ENCODE data around the gene TSLP. TPM values are rescaled to one million over a fixed set of nuclear protein-coding genes. Genes with fewer than 3 reads are reported as not detected.

TSLP gene
- total RNA-seq, 1 experiment from 2014 or later, result 0.43 TPM

GRCh38 chr5:111077678-111078077 is 6.2 kb downstream of the TSLP start:
- no peak for DNase-seq
- no peak overlapping the region for H3K4me3 ChIP-seq
- H3K27me3 ChIP-seq, result no peaks in the 10 kb centered on the region
- H3K36me3 ChIP-seq, result peaks cover 3% of the 10 kb centered on the region; the same call in 1 of the 2 replicates
- 0 out of 2 replicates have a peak, but pooled peaks cover 5% of the 10 kb centered on the region for H3K9me3 ChIP-seq

- Histone ChIP-seq H3K4me3 (no peak overlapping the region), H3K9me3 (0 out of 2 replicates have a peak, but pooled peaks cover 5% of the 10 kb centered on the region), H3K27me3 (no peaks in the 10 kb centered on the region), H3K36me3 (peaks cover 3% of the 10 kb centered on the region; the same call in 1 of the 2 replicates)
- DNase-seq, result no peak
These were observed 8.3 kb downstream of the TSLP start for GRCh38 chr5:111079846-111080245.

- no peak for DNase-seq
- Histone ChIP-seq H3K9me3 (0 out of 2 replicates have a peak, but pooled peaks cover 5% of the 10 kb centered on the region), H3K4me3 (no peak overlapping the region), H3K36me3 (no peaks in the 10 kb centered on the region), H3K27me3 (no peaks in the 10 kb centered on the region)
These were observed 11.8 kb downstream of the TSLP start for GRCh38 chr5:111083323-111083722.

- H3K9me3 ChIP-seq, result peaks cover 4% of the 10 kb centered on the region
- H3K4me3 ChIP-seq, result peak within 1 kb of the TSS; percentile 100
- H3K27me3 ChIP-seq, result no peaks in the 10 kb centered on the region
- peaks cover 43% of the 10 kb centered on the region for H3K36me3 ChIP-seq
- peak; percentile 94 for DNase-seq
These were observed 20.7 kb downstream of the TSLP start, which contains the start of gene WDR36 for GRCh38 chr5:111092062-111092853. WDR36 (plus strand) TSS chr5:111092348; CDS start chr5:111092457, 109 bp downstream.

- peaks cover 72% of the 10 kb centered on the region for H3K36me3 ChIP-seq
- peaks cover 4% of the 10 kb centered on the region for H3K9me3 ChIP-seq
- DNase-seq, result no peak
- no peak overlapping the region for H3K4me3 ChIP-seq
- H3K27me3 ChIP-seq, result no peaks in the 10 kb centered on the region
These were observed 24.5 kb downstream of the TSLP start for GRCh38 chr5:111095982-111096381.

GRCh38 chr5:111099058-111099778 is 27.7 kb downstream of the TSLP start:
- H3K4me3 ChIP-seq, result no peak overlapping the region
- no peak for DNase-seq
- H3K27me3 ChIP-seq, result no peaks in the 10 kb centered on the region
- H3K36me3 ChIP-seq, result peaks cover 92% of the 10 kb centered on the region
- no peaks in the 10 kb centered on the region for H3K9me3 ChIP-seq

- no peak for DNase-seq
- Histone ChIP-seq H3K4me3 (no peak overlapping the region), H3K36me3 (peaks cover 98% of the 10 kb centered on the region), H3K27me3 (no peaks in the 10 kb centered on the region), H3K9me3 (no peaks in the 10 kb centered on the region)
These were observed 34.9 kb downstream of the TSLP start for GRCh38 chr5:111106320-111106948.

GRCh38 chr5:111107371-111107770 is 35.9 kb downstream of the TSLP start:
- Histone ChIP-seq H3K4me3 (no peak overlapping the region), H3K9me3 (no peaks in the 10 kb centered on the region), H3K27me3 (no peaks in the 10 kb centered on the region), H3K36me3 (peaks cover 98% of the 10 kb centered on the region)
- no peak for DNase-seq

GRCh38 chr5:111111956-111112355 is 40.4 kb downstream of the TSLP start:
- no peak overlapping the region for H3K4me3 ChIP-seq
- H3K9me3 ChIP-seq, result no peaks in the 10 kb centered on the region
- no peak for DNase-seq
- H3K27me3 ChIP-seq, result no peaks in the 10 kb centered on the region
- H3K36me3 ChIP-seq, result peaks cover 91% of the 10 kb centered on the region

- no peak overlapping the region for H3K4me3 ChIP-seq
- H3K9me3 ChIP-seq, result no peaks in the 10 kb centered on the region
- no peaks in the 10 kb centered on the region for H3K27me3 ChIP-seq
- H3K36me3 ChIP-seq, result peaks cover 91% of the 10 kb centered on the region
- no peak for DNase-seq
These were observed 42.2 kb downstream of the TSLP start for GRCh38 chr5:111113678-111114077.

GRCh38 chr5:111115229-111115628 is 43.7 kb downstream of the TSLP start:
- Histone ChIP-seq H3K4me3 (no peak overlapping the region), H3K36me3 (peaks cover 91% of the 10 kb centered on the region), H3K9me3 (no peaks in the 10 kb centered on the region), H3K27me3 (no peaks in the 10 kb centered on the region)
- no peak for DNase-seq

GRCh38 chr5:111116550-111116949 is 45.0 kb downstream of the TSLP start:
- DNase-seq, result no peak
- Histone ChIP-seq H3K4me3 (no peak overlapping the region), H3K27me3 (no peaks in the 10 kb centered on the region), H3K9me3 (no peaks in the 10 kb centered on the region), H3K36me3 (peaks cover 93% of the 10 kb centered on the region)

GRCh38 chr5:111117136-111117535 is 45.6 kb downstream of the TSLP start:
- no peaks in the 10 kb centered on the region for H3K9me3 ChIP-seq
- peaks cover 93% of the 10 kb centered on the region for H3K36me3 ChIP-seq
- no peaks in the 10 kb centered on the region for H3K27me3 ChIP-seq
- DNase-seq, result no peak
- H3K4me3 ChIP-seq, result no peak overlapping the region

GRCh38 chr5:111119221-111119620 is 47.7 kb downstream of the TSLP start:
- peaks cover 93% of the 10 kb centered on the region for H3K36me3 ChIP-seq
- no peaks in the 10 kb centered on the region for H3K27me3 ChIP-seq
- H3K4me3 ChIP-seq, result no peak overlapping the region
- no peak for DNase-seq
- no peaks in the 10 kb centered on the region for H3K9me3 ChIP-seq

GRCh38 chr5:111119856-111120255 is 48.3 kb downstream of the TSLP start:
- DNase-seq, result no peak
- Histone ChIP-seq H3K27me3 (no peaks in the 10 kb centered on the region), H3K9me3 (no peaks in the 10 kb centered on the region), H3K36me3 (peaks cover 93% of the 10 kb centered on the region), H3K4me3 (no peak overlapping the region)

- no peak for DNase-seq
- H3K4me3 ChIP-seq, result no peak overlapping the region
These were observed 49.4 kb downstream of the TSLP start for GRCh38 chr5:111120911-111121310.

GRCh38 chr5:111121926-111122325 is 50.4 kb downstream of the TSLP start:
- no peak for DNase-seq
- no peak overlapping the region for H3K4me3 ChIP-seq
- peaks cover 97% of the 10 kb centered on the region for H3K36me3 ChIP-seq
- H3K9me3 ChIP-seq, result no peaks in the 10 kb centered on the region
- H3K27me3 ChIP-seq, result no peaks in the 10 kb centered on the region

More at GRCh38 chr5:111120911-111121310, 49.4 kb downstream of the TSLP start:
- no peaks in the 10 kb centered on the region for H3K9me3 ChIP-seq
- H3K27me3 ChIP-seq, result no peaks in the 10 kb centered on the region
- H3K36me3 ChIP-seq, result peaks cover 96% of the 10 kb centered on the region
